Measurements from ENCODE around the gene FAS.

The FAS gene

GRCh38 chr10:89037096-89037495 is 46.5 kb downstream of the FAS start:
- DNase-seq (ENCODE audit: low read depth), result no peak

- no peak for DNase-seq (ENCODE audit: low read depth)
Observed at GRCh38 chr10:89042562-89042961, 52.0 kb downstream of the FAS start.

- DNase-seq (ENCODE audit: low read depth), result no peak
Observed at GRCh38 chr10:89043052-89043451, 52.5 kb downstream of the FAS start.

- DNase-seq (ENCODE audit: low read depth), result no peak
Observed at GRCh38 chr10:89047397-89047796, 56.8 kb downstream of the FAS start.

GRCh38 chr10:89051593-89051992 is 61.0 kb downstream of the FAS start:
- DNase-seq (ENCODE audit: low read depth), result no peak

GRCh38 chr10:89053555-89053954 is 63.0 kb downstream of the FAS start:
- DNase-seq (ENCODE audit: low read depth), result no peak

GRCh38 chr10:89055159-89055558 is 64.6 kb downstream of the FAS start:
- DNase-seq (ENCODE audit: low read depth), result no peak

- no peak for DNase-seq (ENCODE audit: low read depth)
Observed at GRCh38 chr10:89062861-89063260, 72.3 kb downstream of the FAS start.

- DNase-seq (ENCODE audit: low read depth), result no peak
Observed at GRCh38 chr10:89063465-89063864, 72.9 kb downstream of the FAS start.

GRCh38 chr10:89064748-89065147 is 74.2 kb downstream of the FAS start:
- DNase-seq (ENCODE audit: low read depth), result no peak

All from T-helper 22 cell (primary cell).